Measurements from ENCODE around the gene RAB1B.

- TF ChIP-seq GATA3 (IDR thresholded peaks at IDR 0.05; ENCODE audit: low read depth, low read length) (no peak), GATA2 (IDR thresholded peaks at IDR 0.05; ENCODE audit: low read depth, low read length) (no peak)
Observed at GRCh38 chr11:66280428-66280827, 12.0 kb downstream of the RAB1B start.
